Hepatocyte (in vitro differentiated cells): ENCODE measurements around the gene DDAH2.

Source experiments
- CTCF ChIP-seq: fragments of 200-600 bp; sonication (generic); IDR thresholded peaks from 2 replicates; pipeline ENCODE4 v1.5.1; 2016; ENCODE audit warnings: antibody characterized with exemption, mild to moderate bottlenecking; ENCODE audit not compliant: poor library complexity
- EZH2 ChIP-seq: fragments of 200-600 bp; sonication (generic); IDR thresholded peaks from 2 replicates; pipeline ENCODE4 v1.6.1; 2016; ENCODE audit warnings: antibody characterized with exemption, mild to moderate bottlenecking, borderline replicate concordance

- no peak for TF ChIP-seq CTCF
- no peak for TF ChIP-seq EZH2
Measured at GRCh38 chr6:31741815-31742214, 12.7 kb upstream of the DDAH2 start.
